ENCODE results near the gene ORMDL2. TPM values are rescaled to one million over a fixed set of nuclear protein-coding genes. Genes with fewer than 3 reads are reported as not detected.

ORMDL2 gene
- total and polyA plus RNA-seq, 2 experiments from 2014 or later: 18.0 to 55.1 TPM

GRCh38 chr12:55827806-55828205, 10.0 kb downstream of the ORMDL2 start (continued):
- TF ChIP-seq, protein P1, sequence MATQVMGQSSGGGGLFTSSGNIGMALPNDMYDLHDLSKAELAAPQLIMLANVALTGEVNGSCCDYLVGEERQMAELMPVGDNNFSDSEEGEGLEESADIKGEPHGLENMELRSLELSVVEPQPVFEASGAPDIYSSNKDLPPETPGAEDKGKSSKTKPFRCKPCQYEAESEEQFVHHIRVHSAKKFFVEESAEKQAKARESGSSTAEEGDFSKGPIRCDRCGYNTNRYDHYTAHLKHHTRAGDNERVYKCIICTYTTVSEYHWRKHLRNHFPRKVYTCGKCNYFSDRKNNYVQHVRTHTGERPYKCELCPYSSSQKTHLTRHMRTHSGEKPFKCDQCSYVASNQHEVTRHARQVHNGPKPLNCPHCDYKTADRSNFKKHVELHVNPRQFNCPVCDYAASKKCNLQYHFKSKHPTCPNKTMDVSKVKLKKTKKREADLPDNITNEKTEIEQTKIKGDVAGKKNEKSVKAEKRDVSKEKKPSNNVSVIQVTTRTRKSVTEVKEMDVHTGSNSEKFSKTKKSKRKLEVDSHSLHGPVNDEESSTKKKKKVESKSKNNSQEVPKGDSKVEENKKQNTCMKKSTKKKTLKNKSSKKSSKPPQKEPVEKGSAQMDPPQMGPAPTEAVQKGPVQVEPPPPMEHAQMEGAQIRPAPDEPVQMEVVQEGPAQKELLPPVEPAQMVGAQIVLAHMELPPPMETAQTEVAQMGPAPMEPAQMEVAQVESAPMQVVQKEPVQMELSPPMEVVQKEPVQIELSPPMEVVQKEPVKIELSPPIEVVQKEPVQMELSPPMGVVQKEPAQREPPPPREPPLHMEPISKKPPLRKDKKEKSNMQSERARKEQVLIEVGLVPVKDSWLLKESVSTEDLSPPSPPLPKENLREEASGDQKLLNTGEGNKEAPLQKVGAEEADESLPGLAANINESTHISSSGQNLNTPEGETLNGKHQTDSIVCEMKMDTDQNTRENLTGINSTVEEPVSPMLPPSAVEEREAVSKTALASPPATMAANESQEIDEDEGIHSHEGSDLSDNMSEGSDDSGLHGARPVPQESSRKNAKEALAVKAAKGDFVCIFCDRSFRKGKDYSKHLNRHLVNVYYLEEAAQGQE (IDR thresholded peaks at IDR 0.05; ENCODE audit: unreplicated experiment): no peak

DNA sequence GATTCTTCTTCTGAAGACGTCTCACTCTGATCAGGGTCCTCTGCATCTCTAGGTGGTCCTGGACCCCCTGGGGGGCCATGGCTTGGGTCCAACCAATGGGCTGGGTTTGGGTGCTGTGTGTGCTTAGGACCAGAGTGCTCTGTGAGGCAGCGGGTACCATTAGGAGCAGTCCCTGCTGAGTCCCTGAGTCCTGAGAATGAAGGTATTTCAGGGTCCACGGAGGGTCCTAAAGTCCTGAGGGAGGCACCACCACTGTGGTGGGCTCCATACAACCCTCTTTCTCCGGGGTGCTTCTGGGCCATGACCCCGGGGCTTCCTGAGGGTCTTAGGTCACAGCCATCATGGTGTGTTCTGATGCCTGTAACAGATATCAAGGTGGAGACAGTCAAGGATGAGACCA, 10.5 kb downstream of the ORMDL2 start:
- Mint-ChIP-seq H3K4me1 (peaks cover 37% of the 10 kb centered on the region), H3K9me3 (no peaks in the 10 kb centered on the region), H3K27ac (peak overlapping the region; percentile 26; the same call in 1 of the 2 replicates), H3K36me3 (ENCODE audit: low read depth) (peaks cover 15% of the 10 kb centered on the region), H3K4me3 (peak overlapping the region; percentile 94), H3K27me3 (ENCODE audit: insufficient read depth, low read depth, poor library complexity) (peaks cover 9% of the 10 kb centered on the region)
- no peaks in the 10 kb centered on the region for H3K36me3 ChIP-seq (ENCODE audit: insufficient read depth)
- H3K4me1 ChIP-seq (ENCODE audit: insufficient read depth): peaks cover 29% of the 10 kb centered on the region
- peak overlapping the region; percentile 100 for H3K4me3 ChIP-seq
- H3K4me2 ChIP-seq: peak overlapping the region; percentile 89
- peaks cover 51% of the 10 kb centered on the region for H3K79me2 ChIP-seq (replicated peaks; ENCODE audit: insufficient read depth)
- H3F3A ChIP-seq (replicated peaks; ENCODE audit: low read depth): peaks cover 33% of the 10 kb centered on the region
- H3K27ac ChIP-seq (ENCODE audit: low read depth): peak overlapping the region; percentile 76
- TF ChIP-seq CTCF (conservative IDR thresholded peaks at IDR 0.05; ENCODE audit: low read depth in 2 of 2) (no peak), STAT1 (IDR thresholded peaks at IDR 0.05; ENCODE audit: unreplicated experiment) (no peak), ZNF114 (CRISPR knock-in tag; IDR thresholded peaks at IDR 0.05) (no peak), POLR2AphosphoS5 (IDR thresholded peaks at IDR 0.05; ENCODE audit: low read depth) (no peak), CREB1 (CRISPR knock-in tag; IDR thresholded peaks at IDR 0.05; ENCODE audit: low read depth) (no peak), EZH2 (IDR thresholded peaks at IDR 0.05; ENCODE audit: low read depth, unreplicated experiment) (no peak), NANOG (IDR thresholded peaks at IDR 0.05; ENCODE audit: borderline replicate concordance) (no peak)
- TF ChIP-seq, protein P2, sequence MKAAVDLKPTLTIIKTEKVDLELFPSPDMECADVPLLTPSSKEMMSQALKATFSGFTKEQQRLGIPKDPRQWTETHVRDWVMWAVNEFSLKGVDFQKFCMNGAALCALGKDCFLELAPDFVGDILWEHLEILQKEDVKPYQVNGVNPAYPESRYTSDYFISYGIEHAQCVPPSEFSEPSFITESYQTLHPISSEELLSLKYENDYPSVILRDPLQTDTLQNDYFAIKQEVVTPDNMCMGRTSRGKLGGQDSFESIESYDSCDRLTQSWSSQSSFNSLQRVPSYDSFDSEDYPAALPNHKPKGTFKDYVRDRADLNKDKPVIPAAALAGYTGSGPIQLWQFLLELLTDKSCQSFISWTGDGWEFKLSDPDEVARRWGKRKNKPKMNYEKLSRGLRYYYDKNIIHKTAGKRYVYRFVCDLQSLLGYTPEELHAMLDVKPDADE (IDR thresholded peaks at IDR 0.05): no peak
- TF ChIP-seq, protein P3, sequence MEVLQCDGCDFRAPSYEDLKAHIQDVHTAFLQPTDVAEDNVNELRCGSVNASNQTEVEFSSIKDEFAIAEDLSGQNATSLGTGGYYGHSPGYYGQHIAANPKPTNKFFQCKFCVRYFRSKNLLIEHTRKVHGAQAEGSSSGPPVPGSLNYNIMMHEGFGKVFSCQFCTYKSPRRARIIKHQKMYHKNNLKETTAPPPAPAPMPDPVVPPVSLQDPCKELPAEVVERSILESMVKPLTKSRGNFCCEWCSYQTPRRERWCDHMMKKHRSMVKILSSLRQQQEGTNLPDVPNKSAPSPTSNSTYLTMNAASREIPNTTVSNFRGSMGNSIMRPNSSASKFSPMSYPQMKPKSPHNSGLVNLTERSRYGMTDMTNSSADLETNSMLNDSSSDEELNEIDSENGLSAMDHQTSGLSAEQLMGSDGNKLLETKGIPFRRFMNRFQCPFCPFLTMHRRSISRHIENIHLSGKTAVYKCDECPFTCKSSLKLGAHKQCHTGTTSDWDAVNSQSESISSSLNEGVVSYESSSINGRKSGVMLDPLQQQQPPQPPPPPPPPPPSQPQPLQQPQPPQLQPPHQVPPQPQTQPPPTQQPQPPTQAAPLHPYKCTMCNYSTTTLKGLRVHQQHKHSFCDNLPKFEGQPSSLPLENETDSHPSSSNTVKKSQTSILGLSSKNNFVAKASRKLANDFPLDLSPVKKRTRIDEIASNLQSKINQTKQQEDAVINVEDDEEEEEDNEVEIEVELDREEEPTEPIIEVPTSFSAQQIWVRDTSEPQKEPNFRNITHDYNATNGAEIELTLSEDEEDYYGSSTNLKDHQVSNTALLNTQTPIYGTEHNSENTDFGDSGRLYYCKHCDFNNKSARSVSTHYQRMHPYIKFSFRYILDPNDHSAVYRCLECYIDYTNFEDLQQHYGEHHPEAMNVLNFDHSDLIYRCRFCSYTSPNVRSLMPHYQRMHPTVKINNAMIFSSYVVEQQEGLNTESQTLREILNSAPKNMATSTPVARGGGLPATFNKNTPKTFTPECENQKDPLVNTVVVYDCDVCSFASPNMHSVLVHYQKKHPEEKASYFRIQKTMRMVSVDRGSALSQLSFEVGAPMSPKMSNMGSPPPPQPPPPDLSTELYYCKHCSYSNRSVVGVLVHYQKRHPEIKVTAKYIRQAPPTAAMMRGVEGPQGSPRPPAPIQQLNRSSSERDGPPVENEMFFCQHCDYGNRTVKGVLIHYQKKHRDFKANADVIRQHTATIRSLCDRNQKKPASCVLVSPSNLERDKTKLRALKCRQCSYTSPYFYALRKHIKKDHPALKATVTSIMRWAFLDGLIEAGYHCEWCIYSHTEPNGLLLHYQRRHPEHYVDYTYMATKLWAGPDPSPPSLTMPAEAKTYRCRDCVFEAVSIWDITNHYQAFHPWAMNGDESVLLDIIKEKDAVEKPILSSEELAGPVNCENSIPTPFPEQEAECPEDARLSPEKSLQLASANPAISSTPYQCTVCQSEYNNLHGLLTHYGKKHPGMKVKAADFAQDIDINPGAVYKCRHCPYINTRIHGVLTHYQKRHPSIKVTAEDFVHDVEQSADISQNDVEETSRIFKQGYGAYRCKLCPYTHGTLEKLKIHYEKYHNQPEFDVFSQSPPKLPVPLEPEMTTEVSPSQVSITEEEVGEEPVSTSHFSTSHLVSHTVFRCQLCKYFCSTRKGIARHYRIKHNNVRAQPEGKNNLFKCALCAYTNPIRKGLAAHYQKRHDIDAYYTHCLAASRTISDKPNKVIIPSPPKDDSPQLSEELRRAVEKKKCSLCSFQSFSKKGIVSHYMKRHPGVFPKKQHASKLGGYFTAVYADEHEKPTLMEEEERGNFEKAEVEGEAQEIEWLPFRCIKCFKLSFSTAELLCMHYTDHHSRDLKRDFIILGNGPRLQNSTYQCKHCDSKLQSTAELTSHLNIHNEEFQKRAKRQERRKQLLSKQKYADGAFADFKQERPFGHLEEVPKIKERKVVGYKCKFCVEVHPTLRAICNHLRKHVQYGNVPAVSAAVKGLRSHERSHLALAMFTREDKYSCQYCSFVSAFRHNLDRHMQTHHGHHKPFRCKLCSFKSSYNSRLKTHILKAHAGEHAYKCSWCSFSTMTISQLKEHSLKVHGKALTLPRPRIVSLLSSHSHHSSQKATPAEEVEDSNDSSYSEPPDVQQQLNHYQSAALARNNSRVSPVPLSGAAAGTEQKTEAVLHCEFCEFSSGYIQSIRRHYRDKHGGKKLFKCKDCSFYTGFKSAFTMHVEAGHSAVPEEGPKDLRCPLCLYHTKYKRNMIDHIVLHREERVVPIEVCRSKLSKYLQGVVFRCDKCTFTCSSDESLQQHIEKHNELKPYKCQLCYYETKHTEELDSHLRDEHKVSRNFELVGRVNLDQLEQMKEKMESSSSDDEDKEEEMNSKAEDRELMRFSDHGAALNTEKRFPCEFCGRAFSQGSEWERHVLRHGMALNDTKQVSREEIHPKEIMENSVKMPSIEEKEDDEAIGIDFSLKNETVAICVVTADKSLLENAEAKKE (CRISPR knock-in tag; IDR thresholded peaks at IDR 0.05): no peak
- peaks cover 6% of the 10 kb centered on the region; the same call in 1 of the 2 replicates for H4K20me1 ChIP-seq (replicated peaks; ENCODE audit: insufficient read depth)
- H2AFZ ChIP-seq: no peak overlapping the region
- H3K27me3 ChIP-seq (ENCODE audit: insufficient read depth): no peaks in the 10 kb centered on the region
- no peak for ATAC-seq
- no peaks in the 10 kb centered on the region for H3K9me2 ChIP-seq (ENCODE audit: insufficient read depth)
- DNase-seq (ENCODE audit: low spot score): no peak
